ENCODE results near the gene COA7.

Gene COA7

GRCh38 chr1:52667984-52668383, 30.2 kb downstream of the COA7 start:
- no peak for DNase-seq

- no peak for DNase-seq
Observed at GRCh38 chr1:52667290-52667689, 30.9 kb downstream of the COA7 start.

- DNase-seq: no peak
Observed at GRCh38 chr1:52665006-52665941, 32.9 kb downstream of the COA7 start.

- no peak for DNase-seq
Observed at GRCh38 chr1:52663716-52664115, 34.4 kb downstream of the COA7 start.

- no peak for DNase-seq
Observed at GRCh38 chr1:52662645-52663313, 35.4 kb downstream of the COA7 start.

GRCh38 chr1:52660807-52661206, 37.3 kb downstream of the COA7 start:
- no peak for DNase-seq

GRCh38 chr1:52659851-52660596, 38.1 kb downstream of the COA7 start:
- no peak for DNase-seq

- DNase-seq: no peak
Observed at GRCh38 chr1:52659356-52659755, 38.8 kb downstream of the COA7 start.

GRCh38 chr1:52658795-52659194, 39.4 kb downstream of the COA7 start:
- no peak for DNase-seq

GRCh38 chr1:52657702-52658101, 40.4 kb downstream of the COA7 start:
- DNase-seq: no peak

- no peak for DNase-seq
Observed at GRCh38 chr1:52654063-52654462, 44.1 kb downstream of the COA7 start.

GRCh38 chr1:52653207-52653849, 44.8 kb downstream of the COA7 start:
- no peak for DNase-seq

- DNase-seq: no peak
Observed at GRCh38 chr1:52651904-52652303, 46.2 kb downstream of the COA7 start.

- DNase-seq: no peak
Observed at GRCh38 chr1:52645261-52645660, 52.9 kb downstream of the COA7 start.

- peak in 1 of 2 donors; percentile 62 for DNase-seq
Observed at GRCh38 chr1:52641307-52641706, 56.8 kb downstream of the COA7 start.

GRCh38 chr1:52640697-52641096, 57.5 kb downstream of the COA7 start:
- DNase-seq: no peak

GRCh38 chr1:52637946-52638345, 60.2 kb downstream of the COA7 start:
- DNase-seq: no peak

- peak; percentile 88 for DNase-seq
Observed at GRCh38 chr1:52636721-52637695, 61.1 kb downstream of the COA7 start.

GRCh38 chr1:52635321-52636089, 62.6 kb downstream of the COA7 start:
- peak in 1 of 2 donors; percentile 67 for DNase-seq

Measured in CD4-positive, alpha-beta T cell treated with Interleukin-4 for 1 hour (primary cell).